ENCODE measurements around the gene KLK15.

Gene KLK15

DNA sequence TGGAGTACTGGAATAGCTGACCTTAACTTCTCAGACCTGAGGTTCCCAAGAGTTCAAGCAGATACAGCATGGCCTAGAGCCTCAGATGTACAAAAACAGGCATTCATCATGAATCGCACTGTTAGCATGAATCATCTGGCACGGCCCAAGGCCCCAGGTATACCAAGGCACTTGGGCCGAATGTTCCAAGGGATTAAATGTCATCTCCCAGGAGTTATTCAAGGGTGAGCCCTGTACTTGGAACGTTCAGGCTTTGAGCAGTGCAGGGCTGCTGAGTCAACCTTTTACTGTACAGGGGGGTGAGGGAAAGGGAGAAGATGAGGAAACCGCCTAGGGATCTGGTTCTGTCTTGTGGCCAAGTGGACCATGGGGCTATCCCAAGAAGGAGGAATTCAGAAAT, 27.6 kb upstream of the KLK15 start:
- H3K27me3 ChIP-seq (ENCODE audit: insufficient read depth, low read length), result no peaks in the 10 kb centered on the region; the same call in 1 of the 2 replicates
- H3K9me3 ChIP-seq (ENCODE audit: low read length), result no peaks in the 10 kb centered on the region
- no peak overlapping the region for H3K27ac ChIP-seq (ENCODE audit: low read depth, low read length, poor library complexity, severe bottlenecking)
- H3K36me3 ChIP-seq (ENCODE audit: insufficient read depth, low read length), result no peaks in the 10 kb centered on the region
- no peaks in the 10 kb centered on the region for H3K4me1 ChIP-seq (ENCODE audit: insufficient read depth, low read length, severe bottlenecking)
- no peaks in the 10 kb centered on the region for H4K20me1 ChIP-seq (ENCODE audit: insufficient read depth, low read length)
- H3K9ac ChIP-seq (ENCODE audit: low read length), result no peak overlapping the region
- no peaks in the 10 kb centered on the region for H3F3A ChIP-seq (ENCODE audit: insufficient read depth, low read length)
- no peaks in the 10 kb centered on the region for H3K9me2 ChIP-seq (ENCODE audit: low read depth, low read length)
- no peaks in the 10 kb centered on the region for H3K79me2 ChIP-seq (ENCODE audit: insufficient read depth, low read length)
- no peak overlapping the region for H3K4me2 ChIP-seq (ENCODE audit: low read length)
- TF ChIP-seq CTCF (IDR thresholded peaks at IDR 0.05; ENCODE audit: low read length), result no peak
- no peak for TF ChIP-seq EZH2 (IDR thresholded peaks at IDR 0.05; ENCODE audit: borderline replicate concordance, low read length)
- no peak overlapping the region for H2AFZ ChIP-seq (ENCODE audit: low read length)
- H3K4me3 ChIP-seq (ENCODE audit: low read depth, low read length, poor library complexity, severe bottlenecking), result no peak overlapping the region

DNA sequence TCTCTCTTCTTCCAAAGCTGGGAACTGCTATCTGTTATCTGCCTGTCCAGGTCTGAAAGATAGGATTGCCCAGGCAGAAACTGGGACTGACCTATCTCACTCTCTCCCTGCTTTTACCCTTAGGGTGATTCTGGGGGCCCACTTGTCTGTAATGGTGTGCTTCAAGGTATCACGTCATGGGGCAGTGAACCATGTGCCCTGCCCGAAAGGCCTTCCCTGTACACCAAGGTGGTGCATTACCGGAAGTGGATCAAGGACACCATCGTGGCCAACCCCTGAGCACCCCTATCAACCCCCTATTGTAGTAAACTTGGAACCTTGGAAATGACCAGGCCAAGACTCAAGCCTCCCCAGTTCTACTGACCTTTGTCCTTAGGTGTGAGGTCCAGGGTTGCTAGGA, 26.5 kb upstream of the KLK15 start:
- H3K4me2 ChIP-seq (ENCODE audit: low read length), result no peak overlapping the region
- no peak overlapping the region for H3K27ac ChIP-seq (ENCODE audit: low read depth, low read length, poor library complexity, severe bottlenecking)

GRCh38 chr19:50858886-50859285, 25.5 kb upstream of the KLK15 start:
- no peaks in the 10 kb centered on the region for H3K4me1 ChIP-seq (ENCODE audit: insufficient read depth, low read length, severe bottlenecking)
- H3K4me2 ChIP-seq (ENCODE audit: low read length), result no peak overlapping the region
- H3K36me3 ChIP-seq (ENCODE audit: insufficient read depth, low read length), result no peaks in the 10 kb centered on the region
- H3K9me2 ChIP-seq (ENCODE audit: low read depth, low read length), result no peaks in the 10 kb centered on the region
- H4K20me1 ChIP-seq (ENCODE audit: insufficient read depth, low read length), result no peaks in the 10 kb centered on the region
- H3F3A ChIP-seq (ENCODE audit: insufficient read depth, low read length), result no peaks in the 10 kb centered on the region
- no peak overlapping the region for H3K9ac ChIP-seq (ENCODE audit: low read length)
- no peak overlapping the region for H3K27ac ChIP-seq (ENCODE audit: low read depth, low read length, poor library complexity, severe bottlenecking)
- no peaks in the 10 kb centered on the region; the same call in 1 of the 2 replicates for H3K27me3 ChIP-seq (ENCODE audit: insufficient read depth, low read length)
- TF ChIP-seq CTCF (IDR thresholded peaks at IDR 0.05; ENCODE audit: low read length) (no peak), EZH2 (IDR thresholded peaks at IDR 0.05; ENCODE audit: borderline replicate concordance, low read length) (no peak)
- H3K9me3 ChIP-seq (ENCODE audit: low read length), result no peaks in the 10 kb centered on the region
- H3K79me2 ChIP-seq (ENCODE audit: insufficient read depth, low read length), result no peaks in the 10 kb centered on the region
- no peak overlapping the region for H3K4me3 ChIP-seq (ENCODE audit: low read depth, low read length, poor library complexity, severe bottlenecking)
- H2AFZ ChIP-seq (ENCODE audit: low read length), result no peak overlapping the region

More for the DNA sequence above, 26.5 kb upstream of the KLK15 start:
- Histone ChIP-seq H3K4me3 (ENCODE audit: low read depth, low read length, poor library complexity, severe bottlenecking) (no peak overlapping the region), H3K9me3 (ENCODE audit: low read length) (no peaks in the 10 kb centered on the region), H4K20me1 (ENCODE audit: insufficient read depth, low read length) (no peaks in the 10 kb centered on the region), H3K36me3 (ENCODE audit: insufficient read depth, low read length) (no peaks in the 10 kb centered on the region), H2AFZ (ENCODE audit: low read length) (no peak overlapping the region), H3K4me1 (ENCODE audit: insufficient read depth, low read length, severe bottlenecking) (no peaks in the 10 kb centered on the region), H3F3A (ENCODE audit: insufficient read depth, low read length) (no peaks in the 10 kb centered on the region), H3K9ac (ENCODE audit: low read length) (no peak overlapping the region), H3K27me3 (ENCODE audit: insufficient read depth, low read length) (no peaks in the 10 kb centered on the region; the same call in 1 of the 2 replicates), H3K9me2 (ENCODE audit: low read depth, low read length) (no peaks in the 10 kb centered on the region), H3K79me2 (ENCODE audit: insufficient read depth, low read length) (no peaks in the 10 kb centered on the region)
- TF ChIP-seq EZH2 (IDR thresholded peaks at IDR 0.05; ENCODE audit: borderline replicate concordance, low read length) (no peak), CTCF (IDR thresholded peaks at IDR 0.05; ENCODE audit: low read length) (no peak)
